Epithelial cell of proximal tubule (primary cell): Measurements from ENCODE around the gene OR52W1. TPM values are rescaled to one million over a fixed set of nuclear protein-coding genes. Genes with fewer than 3 reads are reported as not detected.

Source experiments
- DNase-seq: peaks from one replicate; pipeline ENCODE4 v3.0.0-alpha.2; 2011; ENCODE audit warnings: low read depth
- H3K4me3 ChIP-seq: 2 replicates; pipeline ENCODE4 v1.5.1; 2011; ENCODE audit warnings: low read depth, mild to moderate bottlenecking, low read length
- total RNA-seq: library from RNA; depleted of rRNA; stranded (reverse); fragments of >200 nt; gene quantifications from 2 replicates; pipeline ENCODE4 v1.2.3, GENCODE V29; 2015
- TF ChIP-seq, protein P1 (sequence below): conservative IDR thresholded peaks from 2 replicates; pipeline ENCODE4 v1.5.1; 2012; ENCODE audit warnings: low read depth, mild to moderate bottlenecking, low read length

The OR52W1 gene
- total RNA-seq, 1 donor from 2014 or later, result not detected

DNA sequence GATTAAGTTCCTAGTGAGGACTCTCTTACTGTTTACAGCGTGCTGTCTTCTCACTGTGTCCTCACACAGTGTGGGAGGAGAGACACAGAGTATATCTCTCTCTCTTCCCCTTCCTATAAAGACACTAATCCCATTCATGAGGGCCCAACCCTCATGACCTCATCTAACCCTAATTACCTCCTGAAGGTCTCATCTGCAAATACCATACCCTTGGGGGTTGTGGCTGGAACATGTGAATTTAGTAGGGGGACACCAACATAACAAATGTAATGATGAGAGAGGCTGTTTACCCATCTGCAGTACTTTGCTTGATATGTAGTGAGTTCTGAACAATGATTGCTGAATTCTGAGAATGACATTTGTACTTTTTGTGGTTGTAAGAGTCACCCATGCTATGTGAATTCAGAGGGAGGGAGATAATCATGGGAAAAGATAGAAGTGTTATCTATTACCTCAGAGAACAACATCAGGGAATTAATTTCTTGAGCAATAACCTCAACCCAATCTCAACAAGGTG, 4.9 kb upstream of the OR52W1 start:
- H3K4me3 ChIP-seq, result no peak overlapping the region
- TF ChIP-seq, protein P1, sequence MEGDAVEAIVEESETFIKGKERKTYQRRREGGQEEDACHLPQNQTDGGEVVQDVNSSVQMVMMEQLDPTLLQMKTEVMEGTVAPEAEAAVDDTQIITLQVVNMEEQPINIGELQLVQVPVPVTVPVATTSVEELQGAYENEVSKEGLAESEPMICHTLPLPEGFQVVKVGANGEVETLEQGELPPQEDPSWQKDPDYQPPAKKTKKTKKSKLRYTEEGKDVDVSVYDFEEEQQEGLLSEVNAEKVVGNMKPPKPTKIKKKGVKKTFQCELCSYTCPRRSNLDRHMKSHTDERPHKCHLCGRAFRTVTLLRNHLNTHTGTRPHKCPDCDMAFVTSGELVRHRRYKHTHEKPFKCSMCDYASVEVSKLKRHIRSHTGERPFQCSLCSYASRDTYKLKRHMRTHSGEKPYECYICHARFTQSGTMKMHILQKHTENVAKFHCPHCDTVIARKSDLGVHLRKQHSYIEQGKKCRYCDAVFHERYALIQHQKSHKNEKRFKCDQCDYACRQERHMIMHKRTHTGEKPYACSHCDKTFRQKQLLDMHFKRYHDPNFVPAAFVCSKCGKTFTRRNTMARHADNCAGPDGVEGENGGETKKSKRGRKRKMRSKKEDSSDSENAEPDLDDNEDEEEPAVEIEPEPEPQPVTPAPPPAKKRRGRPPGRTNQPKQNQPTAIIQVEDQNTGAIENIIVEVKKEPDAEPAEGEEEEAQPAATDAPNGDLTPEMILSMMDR, result no peak
- no peak for DNase-seq

DNA sequence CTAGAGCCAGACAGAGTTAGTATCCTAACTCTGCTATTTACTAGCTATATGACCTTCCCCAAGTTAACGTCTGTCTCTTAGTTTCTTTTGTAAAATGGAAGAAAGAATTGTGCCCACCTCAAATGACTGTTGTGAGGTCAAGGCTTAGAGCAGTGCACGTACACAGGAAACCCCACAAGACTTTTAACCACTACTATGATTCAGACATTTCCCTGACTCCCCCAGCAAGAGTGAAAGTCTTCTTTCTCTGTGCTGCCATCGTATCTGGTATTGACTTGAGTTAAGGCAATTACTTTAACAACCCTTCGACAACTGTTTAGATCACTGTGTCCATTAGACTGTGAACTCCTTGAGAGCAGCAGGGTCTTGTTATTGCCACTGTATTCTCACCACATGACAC, 2.6 kb upstream of the OR52W1 start:
- H3K4me3 ChIP-seq, result no peak overlapping the region
- no peak for DNase-seq
- TF ChIP-seq, protein P1, result no peak

DNA sequence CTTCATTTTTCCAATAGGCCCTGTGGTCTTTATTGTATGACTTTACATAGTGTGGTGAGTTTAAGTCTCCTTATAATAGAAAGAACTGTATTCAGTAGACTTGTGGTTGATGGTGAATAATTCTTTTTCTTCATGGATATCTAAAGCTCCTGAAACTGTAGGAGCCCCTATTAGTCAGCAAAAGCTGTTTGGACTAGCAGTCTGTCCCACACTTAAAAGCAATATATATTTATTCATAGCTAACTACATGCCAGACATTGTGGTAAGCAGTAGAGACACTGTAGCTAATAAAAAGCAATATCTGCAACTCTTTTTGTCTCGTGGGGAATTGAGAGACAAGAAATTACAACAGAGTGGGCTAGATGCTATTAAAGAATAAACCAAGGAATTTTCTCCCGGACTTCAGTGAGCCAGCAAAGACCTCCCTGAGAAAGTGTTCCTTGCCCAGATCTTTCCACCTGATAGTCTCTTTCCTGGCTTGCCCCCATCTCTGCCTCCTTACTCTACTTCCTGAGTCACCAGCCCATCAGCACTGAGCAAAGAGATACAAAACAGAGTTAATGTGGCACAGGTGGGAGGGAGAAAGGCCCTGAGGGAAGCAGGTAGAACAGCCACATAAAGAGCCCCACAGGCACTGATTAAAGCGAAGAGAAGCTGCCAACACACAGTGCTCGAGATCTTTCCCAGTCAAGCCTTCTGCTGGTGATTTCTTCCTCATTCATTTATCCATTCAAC, 1.4 kb upstream of the OR52W1 start:
- TF ChIP-seq, protein P1, result no peak
- H3K4me3 ChIP-seq, result no peak overlapping the region
- no peak for DNase-seq

DNA sequence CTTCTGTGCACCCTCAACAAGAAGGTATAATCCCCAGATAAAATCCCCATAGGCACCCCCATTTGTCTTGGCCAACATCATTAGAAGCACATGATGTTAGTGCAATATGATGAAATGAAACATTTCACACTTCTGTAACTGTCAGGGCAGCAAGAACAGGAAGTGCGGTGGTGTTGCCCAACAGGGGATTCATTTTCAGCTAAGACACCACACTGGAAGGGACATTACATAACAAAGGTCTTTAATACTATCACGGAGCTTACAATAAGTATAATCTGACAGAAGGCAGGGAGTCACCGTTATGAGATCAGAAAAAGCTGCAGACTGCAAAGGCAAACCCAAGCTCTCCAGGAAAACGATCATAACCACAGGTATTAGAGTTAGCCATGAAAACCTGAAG, 2.0 kb downstream of the OR52W1 start:
- DNase-seq, result no peak
- TF ChIP-seq, protein P1, result no peak
- H3K4me3 ChIP-seq, result no peak overlapping the region

DNA sequence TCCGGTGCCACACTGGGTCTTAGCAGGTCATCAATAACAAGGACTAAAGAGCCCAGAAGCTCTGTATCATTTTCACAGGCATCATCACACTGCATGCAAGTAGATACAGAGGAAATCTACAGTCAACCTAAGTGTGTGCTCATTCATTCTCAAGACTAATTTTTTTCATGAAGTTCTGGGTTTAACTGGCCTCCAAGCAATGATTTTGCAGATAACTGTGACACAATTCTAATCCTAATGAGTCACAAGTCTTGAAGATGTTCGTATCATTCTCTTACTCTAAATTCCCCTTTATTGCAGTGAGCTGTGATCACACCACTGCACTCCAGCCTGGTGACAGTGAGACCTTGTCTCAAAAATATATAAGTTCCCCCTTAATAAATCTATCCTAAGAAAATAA, 2.5 kb downstream of the OR52W1 start:
- TF ChIP-seq, protein P1, result no peak
- no peak overlapping the region for H3K4me3 ChIP-seq
- no peak for DNase-seq

DNA sequence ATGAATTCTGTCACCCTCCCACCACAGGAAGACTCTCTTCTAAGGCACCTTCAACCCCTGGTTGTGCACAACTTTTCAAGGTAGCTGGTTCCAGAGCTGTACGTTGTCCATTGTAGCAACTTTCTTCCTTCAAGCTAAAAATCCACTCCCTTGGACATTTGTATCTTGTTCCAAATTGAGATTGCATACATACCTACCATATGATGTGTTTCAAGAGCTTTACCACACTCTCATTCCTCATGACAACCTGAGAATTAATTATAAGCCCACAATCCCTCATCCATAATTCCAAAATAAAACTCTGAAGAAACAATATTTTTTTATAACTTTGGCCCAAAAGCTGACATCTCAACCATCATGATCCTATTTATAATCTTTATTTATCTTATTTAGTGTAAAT, 3.0 kb downstream of the OR52W1 start:
- no peak overlapping the region for H3K4me3 ChIP-seq
- no peak for DNase-seq
- TF ChIP-seq, protein P1, result no peak

DNA sequence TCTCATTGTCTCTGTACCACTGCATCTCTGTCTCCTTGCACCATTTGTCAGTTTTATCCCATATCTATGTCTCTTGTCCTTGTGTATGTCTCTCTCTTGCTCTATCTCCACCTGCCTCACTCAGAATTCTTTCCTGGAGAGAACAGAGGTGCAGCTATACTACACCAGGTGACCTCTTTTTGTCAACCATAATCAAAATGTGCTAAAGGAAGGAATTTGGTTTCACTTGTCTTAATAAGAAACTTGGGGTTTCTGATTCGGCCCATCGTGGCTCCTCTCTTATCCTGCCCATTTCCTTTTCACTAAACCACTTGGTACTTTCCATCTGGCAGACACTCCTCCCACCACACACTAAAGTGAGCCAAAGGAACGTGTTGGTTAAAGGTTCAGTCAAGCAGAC, 4.3 kb downstream of the OR52W1 start:
- no peak for DNase-seq
- TF ChIP-seq, protein P1, result no peak
- no peak overlapping the region for H3K4me3 ChIP-seq
